K562 (cell line): Measurements from ENCODE around the gene RASL11A. TPM values are rescaled to one million over a fixed set of nuclear protein-coding genes. Genes with fewer than 3 reads are reported as not detected.

Experiments
- BRCA1 ChIP-seq, 2 experiments: fragments of 450-650 bp in 1 of 2; sonication (generic) in 1 of 2; formaldehyde crosslinking in 1 of 2; IDR thresholded peaks; 2 replicates each; pipeline versions ENCODE4 v1.5.0 to v1.6.1; 2017 to 2020; ENCODE audit warnings: mild to moderate bottlenecking in 1 of 2, missing genetic modification reagents in 1 of 2
- BRF1 ChIP-seq: IDR thresholded peaks from 3 replicates; pipeline ENCODE4 v1.6.1; 2011; ENCODE audit warnings: borderline replicate concordance, mild to moderate bottlenecking; ENCODE audit not compliant: insufficient read length; ENCODE audit errors: extremely low read depth
- C11orf30 ChIP-seq: fragments of 450-650 bp; IDR thresholded peaks from 2 replicates; pipeline ENCODE4 v1.6.1; 2016; ENCODE audit warnings: low read depth, mild to moderate bottlenecking
- CBFA2T2 ChIP-seq: fragments of 450-650 bp; conservative IDR thresholded peaks from 2 replicates; pipeline ENCODE4 v1.6.1; 2017; ENCODE audit warnings: mild to moderate bottlenecking
- CHD2 ChIP-seq: IDR thresholded peaks from 2 replicates; pipeline ENCODE4 v1.6.1; 2011; ENCODE audit warnings: low read depth, low read length
- ETV6 ChIP-seq, 3 experiments: fragments of 150-350 bp in 1 of 3; sonication (generic) in 1 of 3; formaldehyde crosslinking in 1 of 3; IDR thresholded peaks; 2 replicates each; pipeline versions ENCODE4 v1.6.1 to v1.8.0; 2014 to 2022; ENCODE audit warnings: borderline replicate concordance in 2 of 3, low read depth in 2 of 3, antibody characterized with exemption in 1 of 3, low read length in 1 of 3, mild to moderate bottlenecking in 1 of 3, missing genetic modification reagents in 1 of 3
- MYC ChIP-seq, 2 experiments: fragments of 250-450 bp in 1 of 2; sonication (Bioruptor Pico) in 1 of 2; IDR thresholded peaks; 2 replicates each; pipeline versions ENCODE4 v1.5.1 to v1.6.1; 2012 to 2021; ENCODE audit warnings: low read depth in 2 of 2, borderline replicate concordance in 1 of 2, improper control_type of control experiment in 1 of 2, low read length in 1 of 2, mild to moderate bottlenecking in 1 of 2, moderate library complexity in 1 of 2
- NFXL1 ChIP-seq: fragments of 450-650 bp; formaldehyde crosslinking; IDR thresholded peaks from 2 replicates; pipeline ENCODE4 v1.4.0; 2021; ENCODE audit warnings: mild to moderate bottlenecking
- PHF21A ChIP-seq: fragments of 450-650 bp; IDR thresholded peaks from 2 replicates; pipeline ENCODE4 v1.6.1; 2017; ENCODE audit warnings: low read depth, borderline replicate concordance
- RBM25 ChIP-seq: fragments of 200-400 bp; formaldehyde crosslinking; IDR thresholded peaks from 2 replicates; pipeline ENCODE4 v1.6.1; 2018; ENCODE audit warnings: low read length, low read depth, moderate library complexity; ENCODE audit not compliant: severe bottlenecking
- SIN3A ChIP-seq, 2 experiments: fragments of 150-350 bp in 1 of 2; IDR thresholded peaks; 2 replicates each; pipeline ENCODE4 v1.6.1; 2011 to 2016; ENCODE audit warnings: borderline replicate concordance in 2 of 2, low read depth in 2 of 2, low read length in 2 of 2, mild to moderate bottlenecking in 2 of 2, moderate library complexity in 2 of 2; ENCODE audit not compliant: control insufficient read depth in 1 of 2
- TBP ChIP-seq: optimal IDR thresholded peaks from 2 replicates; pipeline ENCODE3; 2011; ENCODE audit warnings: low read depth, low read length, improper control_type of control experiment
- TCF7L2 ChIP-seq: fragments of 150-350 bp; IDR thresholded peaks from 2 replicates; pipeline ENCODE4 v1.6.1; 2016; ENCODE audit warnings: low read depth, mild to moderate bottlenecking, low read length, moderate library complexity
- ZNF507 ChIP-seq: conservative IDR thresholded peaks from 2 replicates; pipeline ENCODE4 v1.6.1; 2017; ENCODE audit warnings: missing genetic modification characterization, missing compliant biosample characterization
- ZSCAN29 ChIP-seq: fragments of 450-650 bp; IDR thresholded peaks from 2 replicates; pipeline ENCODE4 v1.6.1; 2017
- polyA plus RNA-seq, 8 experiments: library from polyadenylated mRNA; depleted of rRNA in 4 of 8; stranded (reverse) in 5 of 8; unstranded in 3 of 8; fragments of >200 nt; fragmentation: Nextera tagmentation in 2 of 8; fragmentation: Illumina TruSeq in 1 of 8; extraction: Ambion mirVana in 2 of 8; extraction: Trizol in 1 of 8; gene quantifications; 2 replicates each; pipeline versions ENCODE4 v1.2.1 to v1.2.3, GENCODE V29; 2011 to 2014; ENCODE audit warnings: inconsistent platforms in 1 of 8, missing spikeins in 1 of 8
- total RNA-seq, 7 experiments: library from RNA; depleted of rRNA in 6 of 7; stranded (reverse); fragments of >200 nt in 6 of 7; fragmentation: Illumina TruSeq in 2 of 7; extraction: Trizol in 2 of 7; gene quantifications; 2 replicates each; pipeline versions ENCODE4 v1.2.1 to v1.2.3, GENCODE V29; 2011 to 2021; ENCODE audit warnings: low replicate concordance in 1 of 7
- TF ChIP-seq, protein P1 (sequence below): fragments of 450-650 bp; IDR thresholded peaks from 2 replicates; pipeline ENCODE4 v1.6.1; 2018; ENCODE audit warnings: mild to moderate bottlenecking, low read depth; ENCODE audit not compliant: partially characterized antibody
- TF ChIP-seq, protein P2 (sequence below): sonication (generic); formaldehyde crosslinking; IDR thresholded peaks from 2 replicates; pipeline ENCODE4 v1.8.0; 2022; ENCODE audit warnings: mild to moderate bottlenecking, missing genetic modification reagents
- TF ChIP-seq, protein P3 (sequence below): fragments of 450-650 bp; formaldehyde crosslinking; IDR thresholded peaks from 2 replicates; pipeline ENCODE4 v1.4.0; 2022; ENCODE audit warnings: mild to moderate bottlenecking, moderate library complexity
- TF ChIP-seq, protein P4 (sequence below): fragments of 150-350 bp; IDR thresholded peaks from 2 replicates; pipeline ENCODE4 v1.6.1; 2014; ENCODE audit warnings: low read depth, mild to moderate bottlenecking, low read length, borderline replicate concordance

Gene RASL11A
- total and polyA plus RNA-seq, 9 of the 15 experiments (the other 6 are each of a cell fraction or from before 2014, with no cell fraction given): 0.11 to 2.2 (median 1.5) TPM; not detected in 1

DNA sequence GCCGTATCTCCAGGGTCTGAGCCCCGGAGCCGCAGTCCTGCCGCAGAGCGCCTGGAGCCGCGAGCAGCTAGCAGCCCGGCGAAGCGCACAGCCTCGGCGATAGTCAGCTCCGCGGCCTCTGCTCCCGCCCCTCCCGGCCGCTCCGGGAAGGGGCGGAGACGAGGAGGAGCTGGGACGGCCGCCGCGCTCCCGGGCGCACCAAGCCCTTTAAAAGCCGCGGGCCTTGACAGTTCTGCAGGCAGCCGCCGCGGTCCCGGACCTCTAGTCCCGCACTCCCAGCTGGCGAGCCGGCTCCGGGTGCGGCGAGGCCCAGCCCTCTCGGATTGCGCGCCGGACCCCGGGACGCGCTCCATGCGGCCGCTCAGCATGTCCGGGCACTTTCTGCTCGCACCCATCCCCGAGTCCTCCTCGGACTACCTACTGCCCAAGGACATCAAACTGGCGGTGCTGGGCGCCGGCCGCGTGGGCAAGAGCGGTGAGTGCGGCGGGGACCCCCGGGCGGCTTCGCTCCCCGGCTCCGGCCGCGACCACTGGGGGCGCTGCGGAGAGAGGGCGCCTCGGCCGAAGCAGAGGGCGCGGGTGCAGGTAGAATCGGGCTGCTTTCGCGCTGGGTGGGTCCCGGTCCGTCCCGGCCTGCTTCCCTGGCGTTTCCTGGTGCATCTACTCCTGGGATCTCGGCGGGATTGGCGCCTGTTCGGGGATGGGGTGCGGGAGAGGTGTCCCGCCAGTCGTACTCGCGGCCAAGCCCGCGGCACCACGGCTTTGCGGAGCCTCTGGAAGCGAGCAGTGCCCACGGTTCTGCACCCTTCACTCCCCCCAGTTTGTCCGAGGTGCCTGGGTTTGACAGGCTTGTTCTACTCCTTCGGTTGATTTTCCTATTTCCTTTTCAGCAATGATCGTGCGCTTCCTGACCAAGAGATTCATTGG, at the start of gene RASL11A (continued):
- TF ChIP-seq TCF7L2: no peak
- TF ChIP-seq BRCA1 (IDR thresholded peaks at IDR 0.05): no peak
- no peak for TF ChIP-seq BRCA1 (CRISPR knock-in tag; IDR thresholded peaks at IDR 0.05)
- TF ChIP-seq CHD2: no peak
- TF ChIP-seq, protein P1, sequence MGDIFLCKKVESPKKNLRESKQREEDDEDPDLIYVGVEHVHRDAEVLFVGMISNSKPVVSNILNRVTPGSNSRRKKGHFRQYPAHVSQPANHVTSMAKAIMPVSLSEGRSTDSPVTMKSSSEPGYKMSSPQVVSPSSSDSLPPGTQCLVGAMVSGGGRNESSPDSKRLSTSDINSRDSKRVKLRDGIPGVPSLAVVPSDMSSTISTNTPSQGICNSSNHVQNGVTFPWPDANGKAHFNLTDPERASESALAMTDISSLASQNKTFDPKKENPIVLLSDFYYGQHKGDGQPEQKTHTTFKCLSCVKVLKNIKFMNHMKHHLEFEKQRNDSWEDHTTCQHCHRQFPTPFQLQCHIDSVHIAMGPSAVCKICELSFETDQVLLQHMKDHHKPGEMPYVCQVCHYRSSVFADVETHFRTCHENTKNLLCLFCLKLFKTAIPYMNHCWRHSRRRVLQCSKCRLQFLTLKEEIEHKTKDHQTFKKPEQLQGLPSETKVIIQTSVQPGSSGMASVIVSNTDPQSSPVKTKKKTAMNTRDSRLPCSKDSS: no peak
- TF ChIP-seq, protein P2, sequence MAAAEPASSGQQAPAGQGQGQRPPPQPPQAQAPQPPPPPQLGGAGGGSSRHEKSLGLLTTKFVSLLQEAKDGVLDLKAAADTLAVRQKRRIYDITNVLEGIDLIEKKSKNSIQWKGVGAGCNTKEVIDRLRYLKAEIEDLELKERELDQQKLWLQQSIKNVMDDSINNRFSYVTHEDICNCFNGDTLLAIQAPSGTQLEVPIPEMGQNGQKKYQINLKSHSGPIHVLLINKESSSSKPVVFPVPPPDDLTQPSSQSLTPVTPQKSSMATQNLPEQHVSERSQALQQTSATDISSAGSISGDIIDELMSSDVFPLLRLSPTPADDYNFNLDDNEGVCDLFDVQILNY (CRISPR knock-in tag): no peak
- no peak for TF ChIP-seq BRF1
- TF ChIP-seq PHF21A: peak; percentile 89
- no peak for TF ChIP-seq ETV6 (IDR thresholded peaks at IDR 0.05; ENCODE audit: borderline replicate concordance in 1 of 2, low read depth in 2 of 2, low read length in 1 of 2)
- peak; percentile 73; the same call in 1 of the 2 replicates for TF ChIP-seq ETV6 (CRISPR knock-in tag; IDR thresholded peaks at IDR 0.05; ENCODE audit: borderline replicate concordance)
- no peak for TF ChIP-seq ZSCAN29
- peak; percentile 29 for TF ChIP-seq TBP
- peak; percentile 26; the same call in 1 of the 2 replicates for TF ChIP-seq MYC (IDR thresholded peaks at IDR 0.05; ENCODE audit: low read depth, low read length)
- TF ChIP-seq MYC (CRISPR knock-in tag; IDR thresholded peaks at IDR 0.05; ENCODE audit: borderline replicate concordance, low read depth): no peak
- no peak for TF ChIP-seq ZNF507
- TF ChIP-seq CBFA2T2: no peak
- peak in 1 of 2 experiments; percentile 49; a peak in 1 of 4 replicates for TF ChIP-seq SIN3A (IDR thresholded peaks at IDR 0.05; ENCODE audit: borderline replicate concordance in 2 of 2, control insufficient read depth in 1 of 2, low read depth in 2 of 2, low read length in 2 of 2)
- no peak for TF ChIP-seq RBM25
- TF ChIP-seq, protein P3, sequence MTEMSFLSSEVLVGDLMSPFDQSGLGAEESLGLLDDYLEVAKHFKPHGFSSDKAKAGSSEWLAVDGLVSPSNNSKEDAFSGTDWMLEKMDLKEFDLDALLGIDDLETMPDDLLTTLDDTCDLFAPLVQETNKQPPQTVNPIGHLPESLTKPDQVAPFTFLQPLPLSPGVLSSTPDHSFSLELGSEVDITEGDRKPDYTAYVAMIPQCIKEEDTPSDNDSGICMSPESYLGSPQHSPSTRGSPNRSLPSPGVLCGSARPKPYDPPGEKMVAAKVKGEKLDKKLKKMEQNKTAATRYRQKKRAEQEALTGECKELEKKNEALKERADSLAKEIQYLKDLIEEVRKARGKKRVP (CRISPR knock-in tag): no peak
- TF ChIP-seq C11orf30: no peak
- TF ChIP-seq NFXL1: no peak
- TF ChIP-seq, protein P4, sequence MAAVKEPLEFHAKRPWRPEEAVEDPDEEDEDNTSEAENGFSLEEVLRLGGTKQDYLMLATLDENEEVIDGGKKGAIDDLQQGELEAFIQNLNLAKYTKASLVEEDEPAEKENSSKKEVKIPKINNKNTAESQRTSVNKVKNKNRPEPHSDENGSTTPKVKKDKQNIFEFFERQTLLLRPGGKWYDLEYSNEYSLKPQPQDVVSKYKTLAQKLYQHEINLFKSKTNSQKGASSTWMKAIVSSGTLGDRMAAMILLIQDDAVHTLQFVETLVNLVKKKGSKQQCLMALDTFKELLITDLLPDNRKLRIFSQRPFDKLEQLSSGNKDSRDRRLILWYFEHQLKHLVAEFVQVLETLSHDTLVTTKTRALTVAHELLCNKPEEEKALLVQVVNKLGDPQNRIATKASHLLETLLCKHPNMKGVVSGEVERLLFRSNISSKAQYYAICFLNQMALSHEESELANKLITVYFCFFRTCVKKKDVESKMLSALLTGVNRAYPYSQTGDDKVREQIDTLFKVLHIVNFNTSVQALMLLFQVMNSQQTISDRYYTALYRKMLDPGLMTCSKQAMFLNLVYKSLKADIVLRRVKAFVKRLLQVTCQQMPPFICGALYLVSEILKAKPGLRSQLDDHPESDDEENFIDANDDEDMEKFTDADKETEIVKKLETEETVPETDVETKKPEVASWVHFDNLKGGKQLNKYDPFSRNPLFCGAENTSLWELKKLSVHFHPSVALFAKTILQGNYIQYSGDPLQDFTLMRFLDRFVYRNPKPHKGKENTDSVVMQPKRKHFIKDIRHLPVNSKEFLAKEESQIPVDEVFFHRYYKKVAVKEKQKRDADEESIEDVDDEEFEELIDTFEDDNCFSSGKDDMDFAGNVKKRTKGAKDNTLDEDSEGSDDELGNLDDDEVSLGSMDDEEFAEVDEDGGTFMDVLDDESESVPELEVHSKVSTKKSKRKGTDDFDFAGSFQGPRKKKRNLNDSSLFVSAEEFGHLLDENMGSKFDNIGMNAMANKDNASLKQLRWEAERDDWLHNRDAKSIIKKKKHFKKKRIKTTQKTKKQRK: no peak
